H1 (cell line): ENCODE data around the gene MYOM1. TPM values are rescaled to one million over a fixed set of nuclear protein-coding genes. Genes with fewer than 3 reads are reported as not detected.
A peak's percentile ranks its signal among the peaks of the same experiment; 100 is the strongest.

Experiments used
- CTCF ChIA-PET: fragments of 300-600 bp; sonication (Branson Sonifier 250); formaldehyde crosslinking; loops from one replicate; lab custom pipeline; 2021; ENCODE audit not compliant: partially characterized antibody; lab: Charles Lee
- POLR2A ChIA-PET: fragments of 300-600 bp; sonication (Branson Sonifier 250); formaldehyde crosslinking; loops from one replicate; lab custom pipeline; 2021; ENCODE audit warnings: inconsistent platforms; ENCODE audit not compliant: partially characterized antibody; lab: Charles Lee
- DNase-seq, 2 experiments: peaks; one replicate each; pipeline versions ENCODE4 v3.0.0 to v3.0.0-alpha.2; 2010 to 2022; ENCODE audit warnings: low spot score in 2 of 2, low read depth in 1 of 2, mixed read lengths in 1 of 2
- FAIRE-seq: peaks from 2 replicates; lab custom pipeline; 2011; peaks lifted over from hg19 to GRCh38; lab: Jason Lieb, UNC
- H2AFZ ChIP-seq: 2 replicates; pipeline ENCODE4 v1.8.1; 2012; ENCODE audit warnings: low read length, inconsistent platforms
- H2AK5ac ChIP-seq: 2 replicates; pipeline ENCODE4 v1.6.1; 2013; ENCODE audit warnings: low read depth, low read length
- H2BK120ac ChIP-seq: replicated peaks from 2 replicates; pipeline ENCODE3; 2013; ENCODE audit warnings: low read depth, low read length, inconsistent platforms
- H2BK12ac ChIP-seq: 2 replicates; pipeline ENCODE4 v1.6.1; 2013; ENCODE audit warnings: low read depth, low read length
- H2BK15ac ChIP-seq: 2 replicates; pipeline ENCODE4 v1.6.1; 2013; ENCODE audit warnings: low read length
- H2BK20ac ChIP-seq: 2 replicates; pipeline ENCODE4 v1.6.1; 2013; ENCODE audit warnings: low read length
- H2BK5ac ChIP-seq: 2 replicates; pipeline ENCODE4 v1.6.1; 2013; ENCODE audit warnings: low read depth, low read length
- H3K14ac ChIP-seq: 2 replicates; pipeline ENCODE4 v1.6.1; 2013; ENCODE audit warnings: inconsistent platforms; ENCODE audit not compliant: insufficient read length
- H3K18ac ChIP-seq: 2 replicates; pipeline ENCODE4 v1.6.1; 2013; ENCODE audit warnings: low read length; ENCODE audit errors: extremely low read depth
- H3K23ac ChIP-seq: 2 replicates; pipeline ENCODE4 v1.6.1; 2013; ENCODE audit warnings: inconsistent platforms; ENCODE audit not compliant: insufficient read length
- H3K23me2 ChIP-seq: 2 replicates; pipeline ENCODE4 v1.6.1; 2013; ENCODE audit warnings: low read depth, low read length
- H3K27ac ChIP-seq: 2 replicates; pipeline ENCODE4 v1.6.1; 2011; ENCODE audit warnings: low read depth, low read length, inconsistent platforms
- H3K27me3 ChIP-seq, 4 experiments: replicated peaks in 1 of 4; 1 replicate in 1 of 4; 2 replicates in 3 of 4; pipeline versions ENCODE4 v1.6.1 to v1.8.1; 2011 to 2013; ENCODE audit warnings: low read length in 3 of 4, mild to moderate bottlenecking in 3 of 4, inconsistent platforms in 2 of 4, mixed read lengths in 2 of 4, moderate library complexity in 1 of 4; ENCODE audit not compliant: control insufficient read depth in 3 of 4, insufficient read depth in 3 of 4; ENCODE audit errors: extremely low read depth in 1 of 4
- H3K36me3 ChIP-seq, 4 experiments: 2 replicates each; pipeline versions ENCODE4 v1.6.1 to v1.8.1; 2011 to 2013; ENCODE audit warnings: mild to moderate bottlenecking in 4 of 4, low read length in 3 of 4, moderate library complexity in 2 of 4, control low read depth in 1 of 4, inconsistent platforms in 1 of 4; ENCODE audit not compliant: insufficient read depth in 4 of 4, control insufficient read depth in 2 of 4
- H3K4ac ChIP-seq: replicated peaks from 2 replicates; pipeline ENCODE3; 2013; ENCODE audit warnings: low read length, low read depth, mixed read lengths, inconsistent platforms; ENCODE audit not compliant: insufficient read length
- H3K4me1 ChIP-seq, 4 experiments: replicated peaks in 1 of 4; 1 replicate in 1 of 4; 2 replicates in 3 of 4; pipeline versions ENCODE4 v1.6.1 to v1.8.1; 2011 to 2013; ENCODE audit warnings: low read length in 3 of 4, inconsistent platforms in 2 of 4, mixed read lengths in 1 of 4; ENCODE audit not compliant: insufficient read depth in 4 of 4, control insufficient read depth in 3 of 4
- H3K4me2 ChIP-seq, 2 experiments: 2 replicates each; pipeline versions ENCODE4 v1.6.1 to v1.8.1; 2011 to 2013; ENCODE audit warnings: low read depth in 2 of 2, low read length in 2 of 2, control low read depth in 1 of 2, inconsistent platforms in 1 of 2, mild to moderate bottlenecking in 1 of 2; ENCODE audit not compliant: insufficient read depth in 1 of 2
- H3K4me3 ChIP-seq, 4 experiments: fragments of 200-600, 300-600 bp in 1 of 4; sonication (generic), shearing (Covaris generic), sonication (Bioruptor Twin) in 1 of 4; 2 replicates each; pipeline versions ENCODE4 v1.5.1 to v1.8.1; 2011 to 2016; ENCODE audit warnings: low read length in 4 of 4, low read depth in 3 of 4, control low read depth in 2 of 4, inconsistent platforms in 2 of 4, mild to moderate bottlenecking in 2 of 4, mixed read lengths in 1 of 4, moderate library complexity in 1 of 4; ENCODE audit not compliant: insufficient read depth in 2 of 4; ENCODE audit errors: extremely low read depth in 1 of 4
- H3K56ac ChIP-seq: replicated peaks from 2 replicates; pipeline ENCODE3; 2013; ENCODE audit warnings: low read depth, mild to moderate bottlenecking, mixed read lengths, low read length, inconsistent platforms; ENCODE audit not compliant: insufficient read length
- H3K79me1 ChIP-seq: 2 replicates; pipeline ENCODE4 v1.6.1; 2013; ENCODE audit warnings: low read depth, low read length, control low read depth
- H3K79me2 ChIP-seq, 2 experiments: 2 replicates each; pipeline versions ENCODE4 v1.6.1 to v1.8.1; 2012 to 2013; ENCODE audit warnings: low read length in 2 of 2, mild to moderate bottlenecking in 2 of 2, inconsistent platforms in 1 of 2; ENCODE audit not compliant: insufficient read depth in 2 of 2, control insufficient read depth in 1 of 2
- H3K9ac ChIP-seq, 4 experiments: replicated peaks in 1 of 4; 1 replicate in 1 of 4; 2 replicates in 3 of 4; pipeline versions ENCODE4 v1.6.1 to v1.8.1; 2011 to 2013; ENCODE audit warnings: low read depth in 3 of 4, low read length in 3 of 4, control low read depth in 2 of 4, mild to moderate bottlenecking in 2 of 4, moderate library complexity in 2 of 4, inconsistent platforms in 1 of 4; ENCODE audit errors: extremely low read depth in 1 of 4
- H3K9me3 ChIP-seq, 2 experiments: 2 replicates each; pipeline versions ENCODE4 v1.6.1 to v1.8.1; 2012 to 2013; ENCODE audit warnings: mild to moderate bottlenecking in 2 of 2, moderate library complexity in 2 of 2, control low read depth in 1 of 2, inconsistent platforms in 1 of 2, low read depth in 1 of 2, low read length in 1 of 2, mixed read lengths in 1 of 2; ENCODE audit not compliant: insufficient read depth in 2 of 2
- H4K20me1 ChIP-seq, 2 experiments: replicated peaks in 1 of 2; 2 replicates each; pipeline versions ENCODE3 to v1.8.1; 2011 to 2013; ENCODE audit warnings: inconsistent platforms in 2 of 2, low read length in 2 of 2, mild to moderate bottlenecking in 1 of 2; ENCODE audit not compliant: insufficient read depth in 2 of 2, control insufficient read depth in 1 of 2
- H4K5ac ChIP-seq: 2 replicates; pipeline ENCODE4 v1.6.1; 2013; ENCODE audit warnings: low read length, low read depth, mixed read lengths, inconsistent platforms; ENCODE audit not compliant: insufficient read length
- H4K8ac ChIP-seq: 2 replicates; pipeline ENCODE4 v1.8.0; 2013; ENCODE audit warnings: mild to moderate bottlenecking, moderate library complexity, low read length, inconsistent platforms; ENCODE audit not compliant: insufficient read depth; ENCODE audit errors: extremely low read depth
- H4K91ac ChIP-seq: replicated peaks from 2 replicates; pipeline ENCODE3; 2013; ENCODE audit warnings: low read length, mixed read lengths, inconsistent platforms; ENCODE audit not compliant: insufficient read length
- CEBPB ChIP-seq: IDR thresholded peaks from 2 replicates; pipeline ENCODE4 v1.6.1; 2012; ENCODE audit warnings: low read depth, low read length
- EZH2 ChIP-seq: fragments of 200-600 bp; sonication (generic); IDR thresholded peaks from 2 replicates; pipeline ENCODE4 v1.7.1; 2012; ENCODE audit warnings: low read depth, mild to moderate bottlenecking, moderate library complexity, low read length, inconsistent platforms; ENCODE audit not compliant: severe bottlenecking
- HDAC2 ChIP-seq, 2 experiments: fragments of 300-600 bp in 1 of 2; sonication (generic) in 1 of 2; IDR thresholded peaks; 2 replicates each; pipeline ENCODE4 v1.6.1; 2011 to 2012; ENCODE audit warnings: low read depth in 2 of 2, low read length in 2 of 2, mild to moderate bottlenecking in 2 of 2, moderate library complexity in 2 of 2, borderline replicate concordance in 1 of 2, inconsistent platforms in 1 of 2
- HDAC6 ChIP-seq: IDR thresholded peaks from one replicate; pipeline ENCODE4 v1.7.1; 2012; ENCODE audit warnings: low read depth, mild to moderate bottlenecking, inconsistent platforms, low read length, moderate library complexity
- KDM4A ChIP-seq: IDR thresholded peaks from one replicate; pipeline ENCODE4 v1.7.1; 2012; ENCODE audit warnings: low read depth, mild to moderate bottlenecking, moderate library complexity, low read length, inconsistent platforms; ENCODE audit not compliant: severe bottlenecking
- SRF ChIP-seq: IDR thresholded peaks from 2 replicates; pipeline ENCODE4 v1.6.1; 2011; ENCODE audit warnings: mild to moderate bottlenecking, low read depth, low read length, moderate library complexity
- whole genome bisulfite sequencing, 2 experiments: shearing (Covaris generic) in 1 of 2; methylation state at CpG; one replicate each; pipeline versions ENCODE4 v1.1.6 to v1.1.7; 2013 to 2015; ENCODE audit warnings: low lambda C conversion rate in 2 of 2, mixed read lengths in 2 of 2, inconsistent platforms in 1 of 2, low coverage in 1 of 2, missing lambda C conversion rate in 1 of 2; ENCODE audit not compliant: insufficient replicate concordance in 2 of 2, insufficient coverage in 1 of 2, insufficient read length in 1 of 2; ENCODE audit errors: extremely low coverage in 1 of 2, missing lambda C conversion rate in 1 of 2; 5-methylcytosine and 5-hydroxymethylcytosine counted together
- polyA plus RNA-seq, 7 experiments: library from polyadenylated mRNA; depleted of rRNA in 3 of 7; stranded (reverse) in 5 of 7; unstranded in 2 of 7; fragments of >200 nt in 5 of 7; fragments of 200-250 nt in 2 of 7; gene quantifications; 1 replicate in 5 of 7; 2 replicates in 1 of 7; 4 replicates in 1 of 7; pipeline versions ENCODE4 v1.2.1 to v1.2.3, GENCODE V29; 2011 to 2013; ENCODE audit warnings: missing spikeins in 2 of 7, mixed read lengths in 2 of 7
- total RNA-seq: library from RNA; stranded (reverse); fragmentation: NEBNext Ultra II Directional; extraction: Animal tissue kit (Norgen Biotek cat#: 25700); gene quantifications from 2 replicates; pipeline ENCODE4 v1.2.1, GENCODE V29; 2021

The MYOM1 gene
- total and polyA plus RNA-seq, 2 of the 8 experiments (the other 6 are each of a cell fraction or from before 2014, with no cell fraction given) = 0.06 to 0.32 TPM

DNA sequence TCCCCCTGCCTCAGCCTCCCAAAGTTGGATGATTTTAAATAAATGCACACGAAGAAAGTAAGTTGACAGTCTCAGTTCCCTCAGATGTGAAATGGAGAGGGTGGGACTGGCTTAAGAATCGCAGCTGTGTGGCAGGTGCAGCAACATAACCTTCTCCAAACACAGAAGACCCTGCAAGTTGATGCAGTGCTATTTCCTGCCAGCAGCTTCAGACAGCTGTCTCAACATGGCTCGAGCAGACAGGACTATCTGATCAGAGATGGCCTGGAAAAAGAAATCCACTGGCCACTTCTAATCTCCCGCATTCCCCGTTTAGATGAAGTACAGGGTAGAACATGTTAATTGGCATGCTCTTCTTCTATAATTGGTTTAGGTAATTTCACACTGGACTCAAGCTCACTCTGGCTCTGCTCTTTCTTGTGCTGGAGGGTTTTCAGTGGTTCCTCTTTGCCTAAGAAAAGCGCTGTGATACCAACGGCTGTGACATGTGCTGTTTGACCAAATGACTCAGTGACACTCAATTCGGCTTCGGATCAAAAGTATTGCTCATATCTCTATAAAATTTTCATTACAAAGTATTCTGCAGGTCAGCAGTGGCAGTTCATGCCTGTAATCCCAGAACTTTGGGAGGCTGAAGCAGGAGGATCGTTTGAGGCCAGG lies 40.2 kb downstream of the MYOM1 start:
- no peaks in the 10 kb centered on the region for H3K23me2 ChIP-seq
- H3K27me3 ChIP-seq = no peaks in the 10 kb centered on the region
- no peak overlapping the region for H3K18ac ChIP-seq
- ChIA-PET POLR2A (no interaction called here), CTCF (interaction anchor here (1.2 kb wide), 1 partner anchor 27 kb away, joined by 6 read pairs; no protein-coding TSS in a partner anchor)
- no peaks in the 10 kb centered on the region for H3K36me3 ChIP-seq
- no peaks in the 10 kb centered on the region for H3K79me1 ChIP-seq
- DNase-seq (no peak), FAIRE-seq (no peak)
- 90% methylated on average over 10 of the region's 10 CpGs; no CpG with 5 or more reads in 1 of the 2 experiments for WGBS, 2 experiments
- H4K8ac ChIP-seq = no peak overlapping the region
- no peaks in the 10 kb centered on the region for H3K9me3 ChIP-seq
- no peak overlapping the region for H3K23ac ChIP-seq
- H2AK5ac ChIP-seq = no peak overlapping the region
- H3K4me3 ChIP-seq = no peak overlapping the region
- H2BK120ac ChIP-seq = no peak overlapping the region
- H3K4me1 ChIP-seq = no peaks in the 10 kb centered on the region; a peak in 1 of 7 replicates
- H2BK15ac ChIP-seq = no peak overlapping the region
- H3K4me2 ChIP-seq = no peak overlapping the region
- H2BK20ac ChIP-seq = 0 out of 2 replicates have a peak overlapping the region, but pooled peaks have one; percentile 35
- H3K9ac ChIP-seq = no peak overlapping the region
- no peak overlapping the region for H3K56ac ChIP-seq
- H2AFZ ChIP-seq = no peak overlapping the region
- TF ChIP-seq SRF (no peak), KDM4A (no peak), EZH2 (no peak), HDAC6 (no peak), HDAC2 (IDR thresholded peaks at IDR 0.05; ENCODE audit: borderline replicate concordance in 1 of 2, low read depth in 2 of 2, low read length in 2 of 2) (no peak), CEBPB (no peak)
- peak overlapping the region; percentile 55; the same call in 1 of the 2 replicates for H2BK12ac ChIP-seq
- H4K91ac ChIP-seq = no peak overlapping the region
- no peaks in the 10 kb centered on the region for H4K20me1 ChIP-seq
- H3K27ac ChIP-seq = no peak overlapping the region
- H3K79me2 ChIP-seq = no peaks in the 10 kb centered on the region
- H2BK5ac ChIP-seq = no peak overlapping the region
- no peak overlapping the region for H3K4ac ChIP-seq
- H3K14ac ChIP-seq = no peak overlapping the region
- H4K5ac ChIP-seq = no peak overlapping the region
